ENCODE data around the gene KCNIP3.

- TF ChIP-seq SUZ12 (IDR thresholded peaks at IDR 0.05; ENCODE audit: extremely low read depth, insufficient read depth, insufficient read length), result no peak
- no peak for TF ChIP-seq ZNF274 (IDR thresholded peaks at IDR 0.05; ENCODE audit: low read depth, low read length)
Observed at GRCh38 chr2:95306336-95306895, 9.3 kb downstream of the KCNIP3 start.

Measured in NT2/D1 (cell line).